Measurements from ENCODE around the gene KCNJ15.
A peak's percentile ranks its signal among the peaks of the same experiment; 100 is the strongest.

Gene KCNJ15

DNA sequence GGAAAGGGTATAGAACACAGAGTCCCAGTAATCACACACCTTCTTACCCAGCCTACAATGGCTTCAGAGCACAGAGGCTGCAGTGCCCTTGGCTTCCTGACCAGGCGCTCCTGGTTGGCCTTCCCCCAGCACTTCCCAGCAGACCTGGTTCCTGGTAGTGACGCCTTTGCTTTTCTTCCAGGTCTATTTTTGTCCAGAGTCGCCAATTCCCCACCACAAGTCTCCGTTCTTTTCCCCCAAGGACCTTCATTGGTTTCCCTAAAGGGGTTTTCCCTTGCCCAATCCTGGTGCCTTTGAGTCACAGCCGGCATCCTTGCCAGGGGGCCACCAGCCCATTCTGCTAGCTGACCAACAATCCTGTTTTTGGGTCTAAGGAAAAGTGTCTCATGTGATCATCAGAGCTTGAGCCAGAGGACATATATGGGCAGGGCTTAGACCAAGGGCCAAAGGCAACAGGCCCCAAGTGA is 84.8 kb downstream of the KCNJ15 start:
- H3K4me3 ChIP-seq, result no peak overlapping the region
- H3K27ac ChIP-seq, result peak overlapping the region in 2 of 21 experiments; percentile 21 to 39

DNA sequence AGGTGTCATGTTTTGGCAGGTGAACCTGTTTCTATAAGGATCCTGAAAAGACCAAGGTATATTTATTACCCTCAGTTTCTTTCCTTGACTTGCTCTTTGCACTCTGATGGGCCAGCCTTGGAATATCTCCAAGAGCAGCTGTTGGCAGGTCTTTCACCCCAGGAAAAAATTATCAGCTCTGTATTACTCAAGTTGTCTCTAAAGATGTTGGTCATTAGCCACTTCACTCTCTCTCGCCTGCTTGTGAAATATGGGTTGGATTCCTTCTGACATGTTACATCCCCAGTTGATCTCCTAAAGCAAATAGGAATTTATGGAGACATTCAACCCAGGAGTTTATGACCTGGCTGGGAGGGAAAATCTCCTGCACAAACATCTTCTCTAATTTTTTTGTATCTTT is 85.9 kb downstream of the KCNJ15 start:
- Histone ChIP-seq H3K27ac (peak overlapping the region in 2 of 21 experiments; percentile 0 to 71), H3K4me3 (no peak overlapping the region)

DNA sequence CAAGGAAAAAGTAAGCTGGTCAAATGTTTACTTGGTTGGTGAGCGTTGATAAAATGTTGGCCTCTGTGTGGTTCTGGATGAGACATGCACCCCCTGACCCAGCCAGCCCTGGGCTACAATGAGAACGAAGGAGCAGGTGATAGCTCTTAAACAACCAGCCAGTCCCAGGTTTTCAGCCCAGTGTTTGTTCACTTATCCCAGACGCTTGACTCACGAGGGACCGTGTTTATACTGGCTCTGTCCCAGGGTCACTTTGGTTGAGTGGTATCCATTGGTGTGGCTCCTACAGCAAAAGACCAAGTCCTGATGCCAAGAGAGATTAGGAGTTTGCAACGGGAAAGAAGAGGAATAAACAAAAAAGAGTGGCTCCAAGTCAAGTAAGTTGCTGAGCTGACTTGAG is 86.9 kb downstream of the KCNJ15 start:
- no peak overlapping the region for H3K4me3 ChIP-seq
- peak overlapping the region in 7 of 21 experiments; percentile 11 to 71 (median 16) for H3K27ac ChIP-seq

DNA sequence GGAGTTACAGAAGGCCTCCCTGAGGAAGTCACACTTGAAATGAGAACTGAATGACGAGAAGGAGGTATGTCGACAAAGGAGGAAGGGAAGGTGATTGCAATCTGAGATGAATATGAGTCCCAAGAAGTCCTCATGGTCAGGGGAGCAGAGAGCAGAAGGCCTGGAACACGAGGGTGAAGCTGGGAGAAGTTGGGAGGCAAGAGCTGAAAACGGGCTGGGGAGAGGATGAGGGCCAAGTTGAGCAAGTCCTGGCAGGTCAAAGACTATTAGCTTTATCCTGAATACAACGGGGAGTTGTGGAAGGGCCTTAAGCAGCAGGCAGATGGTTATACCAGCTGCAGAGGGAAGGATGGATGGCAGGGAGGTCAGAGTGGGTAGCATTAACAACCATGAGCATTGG is 89.5 kb downstream of the KCNJ15 start:
- no peak overlapping the region for H3K27ac ChIP-seq
- H3K4me3 ChIP-seq, result no peak overlapping the region

DNA sequence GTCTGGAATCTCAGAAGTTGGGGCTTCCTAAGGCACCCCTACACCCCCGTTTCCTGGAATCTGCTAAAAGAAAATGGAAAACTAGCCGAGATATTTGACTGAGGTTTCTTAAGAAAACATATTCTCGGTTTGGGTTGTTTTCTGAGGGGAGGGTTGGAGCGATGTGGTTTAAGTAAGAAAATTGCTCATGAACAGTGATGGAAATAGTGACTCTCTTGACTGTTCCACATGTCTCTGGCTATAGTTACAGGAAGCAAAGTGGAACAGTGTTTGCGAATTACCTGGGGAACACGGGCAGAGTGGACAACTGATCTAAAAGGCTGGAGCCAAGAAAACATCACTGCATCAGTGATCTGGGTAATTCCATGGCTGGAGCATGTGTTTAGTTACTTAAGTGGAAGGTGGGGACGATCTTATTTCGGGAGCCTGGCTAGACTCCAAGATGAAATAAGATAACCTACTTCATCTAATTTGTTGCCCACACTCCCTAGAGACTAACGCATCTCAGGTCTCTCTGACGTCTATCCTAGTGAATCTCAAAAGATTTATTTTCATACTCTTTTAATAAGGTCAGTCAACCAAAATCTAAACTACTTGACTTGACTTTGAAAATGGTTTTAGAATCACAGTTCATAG is 92.4 kb downstream of the KCNJ15 start:
- H3K27ac ChIP-seq, result peak overlapping the region in 4 of 21 experiments; percentile 8 to 47 (median 20)
- no peak overlapping the region for H3K4me3 ChIP-seq

DNA sequence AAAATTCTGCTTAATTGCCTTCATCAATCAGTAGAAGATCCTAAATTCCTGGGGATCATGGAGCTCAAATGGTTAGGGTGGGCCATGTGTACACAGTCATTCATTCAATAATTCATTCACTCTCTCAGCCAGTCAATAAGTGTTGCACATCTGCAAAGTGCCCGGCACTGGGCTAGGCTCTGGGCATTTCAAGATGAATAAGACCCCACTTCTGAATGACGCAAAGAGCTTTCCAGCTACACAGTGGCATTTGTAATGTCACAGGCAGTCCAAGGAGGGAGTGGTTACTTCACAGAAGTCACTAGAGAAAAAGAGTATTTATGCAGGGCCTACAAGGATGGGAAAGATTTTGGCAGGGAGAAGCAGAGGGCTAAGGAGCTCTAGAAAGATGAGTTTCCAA is 93.2 kb downstream of the KCNJ15 start:
- Histone ChIP-seq H3K4me3 (no peak overlapping the region), H3K27ac (peak overlapping the region in 2 of 21 experiments; percentile 5 to 68)

DNA sequence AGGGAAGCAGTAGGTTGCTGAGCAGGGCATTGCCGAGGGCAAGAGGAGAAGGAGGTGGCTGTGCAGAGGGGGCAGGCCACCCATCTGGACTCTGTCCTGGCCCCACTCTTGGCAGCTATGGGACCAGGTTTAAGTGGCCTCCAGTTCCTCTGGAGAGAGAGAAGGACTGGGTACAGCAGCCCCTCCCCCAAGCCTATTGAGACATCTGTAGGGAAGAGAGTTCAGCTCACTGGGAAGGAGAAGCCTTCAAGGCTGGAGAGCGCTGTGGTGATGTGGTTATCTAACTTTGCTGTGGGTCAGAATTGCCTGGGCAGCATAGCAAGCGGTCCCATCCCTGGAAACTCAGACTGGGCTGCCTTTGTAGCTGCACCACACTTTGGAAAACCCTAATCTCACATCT is 93.9 kb downstream of the KCNJ15 start:
- H3K27ac ChIP-seq, result peak overlapping the region in 10 of 21 experiments; percentile 11 to 86 (median 68)
- H3K4me3 ChIP-seq, result no peak overlapping the region

DNA sequence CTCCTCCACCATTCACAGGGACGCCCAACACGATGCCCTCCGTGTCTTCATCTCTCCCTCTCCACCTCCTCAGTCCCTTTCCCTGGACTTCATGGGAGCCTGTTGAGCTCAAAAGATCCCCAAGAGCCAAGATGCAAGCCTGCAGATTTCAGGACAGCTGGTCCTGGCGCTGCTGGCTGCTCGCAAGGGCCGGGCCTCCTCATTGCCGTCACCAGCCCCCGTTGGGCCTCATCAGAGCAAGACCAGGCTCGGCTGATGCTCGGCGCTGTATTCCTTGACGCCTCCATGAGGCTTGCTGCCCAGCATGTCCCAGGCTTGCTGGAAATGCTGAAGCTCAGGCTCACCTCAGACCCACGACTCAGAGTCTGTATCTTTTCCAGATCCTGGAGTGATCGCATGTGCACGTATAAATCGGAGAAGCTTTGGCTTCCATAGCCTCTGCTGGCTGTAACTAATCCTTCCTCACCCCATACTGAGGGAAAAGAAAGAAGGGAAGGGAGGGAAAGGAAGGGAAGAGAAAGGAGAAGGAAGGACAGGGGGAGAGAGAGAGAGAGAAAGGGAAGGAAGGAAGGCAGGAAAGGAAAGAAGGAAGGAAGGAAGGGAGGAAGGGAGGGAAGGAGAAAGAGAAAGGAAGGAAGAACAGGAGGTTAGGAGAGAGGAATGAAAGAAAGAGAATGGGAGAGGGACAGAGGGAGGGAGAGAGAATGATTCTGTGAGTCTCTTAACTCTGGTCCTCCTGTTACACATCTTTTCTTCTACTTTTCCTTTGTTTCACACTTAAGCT is 94.6 kb downstream of the KCNJ15 start:
- H3K27ac ChIP-seq, result peak overlapping the region in 18 of 21 experiments; percentile 3 to 86 (median 56)
- H3K4me3 ChIP-seq, result no peak overlapping the region

DNA sequence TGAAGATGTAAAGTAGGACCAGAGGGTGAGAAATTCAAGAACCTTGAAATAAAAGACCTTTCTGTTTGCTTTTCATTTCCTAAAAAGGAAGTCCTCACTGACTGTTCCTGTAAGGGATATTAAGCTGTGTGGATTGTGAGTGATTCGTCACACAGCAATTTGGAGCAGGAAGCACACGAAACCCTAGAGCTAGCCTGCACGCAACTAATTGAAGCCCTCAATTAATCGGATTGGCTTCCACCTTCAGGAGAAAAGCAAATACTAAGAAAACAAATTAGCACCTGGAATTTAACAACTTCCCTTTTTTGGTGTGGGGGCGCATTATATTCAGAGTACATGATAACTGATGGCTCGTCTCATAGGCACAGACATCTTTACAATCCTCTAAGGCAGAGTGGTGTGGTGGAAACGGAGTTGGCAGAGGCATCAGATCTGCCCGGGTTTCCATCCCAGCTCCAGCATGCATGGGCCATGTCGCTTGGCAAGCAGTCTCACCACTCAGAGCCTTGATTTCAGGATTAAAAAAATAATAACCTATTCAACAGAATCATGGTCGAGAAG is 95.2 kb downstream of the KCNJ15 start:
- H3K4me3 ChIP-seq, result no peak overlapping the region
- H3K27ac ChIP-seq, result peak overlapping the region in 17 of 21 experiments; percentile 11 to 86 (median 57)

DNA sequence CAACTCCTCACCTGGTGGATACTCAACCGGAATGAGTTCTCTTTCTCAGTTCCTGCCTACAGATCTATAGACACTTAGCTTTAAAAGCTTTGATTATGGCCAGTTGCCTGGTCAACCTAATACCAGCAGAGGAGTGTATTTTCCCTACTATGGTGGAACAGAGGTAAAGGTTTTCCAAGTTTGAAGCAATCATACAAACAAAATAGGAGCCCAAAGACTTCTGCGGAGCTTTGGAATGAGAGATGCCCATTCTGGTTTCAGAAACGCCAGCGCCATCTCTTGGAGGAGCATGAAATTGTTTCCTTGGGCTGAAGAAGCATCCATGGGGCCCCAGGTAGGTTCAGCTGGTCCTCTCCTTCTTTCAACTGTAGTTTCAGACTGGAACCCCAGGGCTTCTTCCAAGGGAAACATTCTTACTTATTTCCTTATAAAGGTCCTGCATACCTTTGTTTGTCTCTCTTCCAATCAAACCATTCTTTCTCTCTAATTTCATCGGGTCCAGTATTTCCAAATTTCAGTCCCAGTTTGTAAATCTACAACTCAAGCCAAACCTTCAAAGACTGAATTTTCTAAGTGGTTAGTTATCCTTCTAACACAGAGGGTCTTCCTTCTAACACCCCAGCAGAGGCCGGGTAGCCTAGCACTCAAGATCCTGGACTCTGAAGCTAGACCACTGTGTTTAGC is 95.9 kb downstream of the KCNJ15 start:
- H3K4me3 ChIP-seq, result no peak overlapping the region
- H3K27ac ChIP-seq, result peak overlapping the region in 13 of 21 experiments; percentile 27 to 86 (median 63)

DNA sequence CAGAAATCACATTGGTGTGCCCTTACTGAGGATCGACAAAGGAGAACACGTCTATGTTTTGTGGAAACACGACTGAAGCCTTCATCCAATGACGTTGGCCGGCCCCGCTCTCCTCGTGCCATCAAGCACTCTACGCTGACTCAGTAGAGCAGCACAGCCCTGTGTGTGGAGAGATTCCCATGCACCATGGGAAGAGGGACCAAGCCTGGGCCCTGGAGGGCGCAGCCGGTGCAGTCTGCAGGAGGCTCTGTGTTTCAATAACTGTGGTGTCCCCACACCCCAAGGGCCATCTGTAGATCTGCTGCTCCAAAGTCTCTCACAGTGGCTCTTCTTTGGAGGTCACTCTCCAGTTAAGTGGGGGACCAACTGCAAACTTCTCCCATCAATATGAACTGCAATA is 97.4 kb downstream of the KCNJ15 start:
- H3K4me3 ChIP-seq, result no peak overlapping the region
- no peak overlapping the region for H3K27ac ChIP-seq

DNA sequence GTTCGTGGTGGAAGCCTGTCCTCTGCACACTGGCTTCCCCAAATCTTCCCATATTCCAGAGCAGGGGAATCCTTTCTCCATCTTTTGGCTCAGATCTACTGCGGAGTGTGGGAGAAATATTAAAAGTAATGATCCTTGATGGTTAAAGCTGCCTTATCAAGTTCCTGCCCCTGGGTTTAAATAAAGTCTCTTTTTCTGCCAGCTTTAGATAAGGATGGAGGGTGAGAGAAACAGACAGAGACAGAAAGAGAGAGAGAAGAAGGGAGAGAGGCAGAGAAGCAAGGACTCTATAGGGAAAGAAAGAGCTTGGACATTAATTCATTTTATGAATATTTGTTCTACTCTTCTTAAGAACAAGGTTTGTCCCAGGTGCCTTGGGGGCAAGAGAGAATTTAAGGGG is 98.0 kb downstream of the KCNJ15 start:
- Histone ChIP-seq H3K27ac (no peak overlapping the region), H3K4me3 (no peak overlapping the region)

DNA sequence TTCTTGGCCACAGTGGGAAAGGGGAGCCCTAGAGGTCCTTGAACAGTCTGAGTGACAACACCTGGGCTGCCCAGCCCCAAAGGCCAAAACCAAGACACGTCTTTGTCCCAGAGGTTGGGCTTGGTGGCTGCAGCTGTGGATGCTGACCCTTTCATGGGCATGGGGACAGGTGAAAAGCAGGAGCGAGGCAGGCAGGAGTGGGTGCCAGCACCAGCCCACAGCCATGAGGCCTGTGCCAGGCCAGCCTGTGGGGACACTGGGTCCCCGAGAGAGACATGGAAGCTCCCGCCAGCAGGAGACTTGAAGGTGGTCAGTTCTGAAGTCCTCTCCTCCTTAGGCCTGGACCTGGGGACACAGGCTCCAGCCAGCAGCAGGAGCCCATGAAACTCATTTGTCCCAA is 98.6 kb downstream of the KCNJ15 start:
- Histone ChIP-seq H3K4me3 (no peak overlapping the region), H3K27ac (no peak overlapping the region)

DNA sequence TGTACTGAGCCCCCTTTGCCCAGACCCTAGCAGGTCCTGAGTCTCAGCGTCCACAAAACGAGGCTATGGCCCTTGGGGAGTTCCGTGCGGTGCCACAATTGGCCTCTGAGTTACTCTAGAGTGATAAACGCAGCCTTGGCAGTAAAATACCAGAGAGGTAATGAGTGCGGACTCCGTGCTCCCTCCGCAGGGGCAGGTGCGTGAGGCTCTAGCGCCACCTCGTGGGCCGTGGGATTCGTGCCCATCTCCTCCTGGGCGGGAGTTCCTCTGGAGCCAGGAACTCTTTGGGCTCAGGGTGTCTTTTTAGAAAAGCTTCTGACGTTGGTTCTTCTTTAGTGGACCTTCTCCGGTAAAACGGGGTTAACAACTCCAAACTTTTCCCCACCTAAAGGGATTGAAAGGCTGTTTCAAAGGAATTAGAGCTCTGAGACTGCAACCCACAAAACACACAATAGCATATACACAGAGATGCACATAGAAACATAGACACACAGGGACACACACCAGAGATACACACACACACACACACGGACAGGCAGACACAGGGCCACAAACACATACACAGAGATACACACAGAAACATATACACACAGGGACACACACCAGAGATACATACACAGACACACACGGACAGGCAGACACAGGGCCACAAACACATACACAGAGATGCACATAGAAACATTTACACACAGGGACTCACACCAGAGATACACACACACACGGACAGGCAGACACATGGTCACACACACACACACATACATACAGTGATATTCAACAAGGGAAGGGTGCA is 99.4 kb downstream of the KCNJ15 start:
- H3K27ac ChIP-seq, result no peak overlapping the region
- no peak overlapping the region for H3K4me3 ChIP-seq
